SK-N-SH (cell line): ENCODE data around the gene ATP6V1B1. TPM values are rescaled to one million over a fixed set of nuclear protein-coding genes. Genes with fewer than 3 reads are reported as not detected.

Experiments
- CTCF ChIA-PET: fragments of 300-600, 350-600 bp; formaldehyde crosslinking; extraction: SDS; loops from one replicate; lab custom pipeline; 2021; lab: Yijun Ruan, JAX
- POLR2A ChIA-PET: fragments of 350-600 bp; sonication (Branson Sonifier 250); formaldehyde crosslinking; extraction: SDS; loops from one replicate; lab custom pipeline; 2020; ENCODE audit warnings: antibody characterized with exemption, inconsistent platforms; lab: Yijun Ruan, JAX
- DNase-seq: peaks from one replicate; pipeline ENCODE4 v3.0.0; 2012
- H2AFZ ChIP-seq: fragments of 200-600 bp; sonication (generic); 2 replicates; pipeline ENCODE4 v1.8.1; 2016; ENCODE audit warnings: antibody characterized with exemption, mild to moderate bottlenecking, low read depth
- H3F3A ChIP-seq: fragments of 200-600 bp; sonication (generic); replicated peaks from 2 replicates; pipeline ENCODE3; 2016; ENCODE audit warnings: antibody characterized with exemption, mild to moderate bottlenecking; ENCODE audit not compliant: insufficient read depth
- H3K27ac ChIP-seq, 2 experiments: fragments of 200-500 bp in 1 of 2; fragments of 200-600 bp in 1 of 2; sonication (Bioruptor generic) in 1 of 2; sonication (generic), shearing (Covaris generic) in 1 of 2; 2 replicates each; pipeline versions ENCODE4 v1.5.1 to v1.6.1; 2014 to 2016; ENCODE audit warnings: low read depth in 2 of 2, inconsistent platforms in 1 of 2, low read length in 1 of 2, mild to moderate bottlenecking in 1 of 2, mixed read lengths in 1 of 2
- H3K27me3 ChIP-seq: fragments of 200-600 bp; sonication (generic), shearing (Covaris generic); 2 replicates; pipeline ENCODE4 v1.6.1; 2016; ENCODE audit warnings: mixed run types; ENCODE audit not compliant: insufficient read depth
- H3K36me3 ChIP-seq, 2 experiments: fragments of 200-500 bp in 1 of 2; fragments of 200-600 bp in 1 of 2; sonication (Bioruptor generic) in 1 of 2; sonication (generic) in 1 of 2; replicated peaks in 1 of 2; 2 replicates each; pipeline versions ENCODE3 to v1.5.1; 2014 to 2016; ENCODE audit warnings: low read length in 1 of 2, mild to moderate bottlenecking in 1 of 2; ENCODE audit not compliant: insufficient read depth in 2 of 2, control insufficient read depth in 1 of 2
- H3K4me1 ChIP-seq, 2 experiments: fragments of 200-500 bp in 1 of 2; fragments of 200-600 bp in 1 of 2; sonication (Bioruptor generic) in 1 of 2; sonication (generic), shearing (Covaris generic) in 1 of 2; 2 replicates each; pipeline versions ENCODE4 v1.5.1 to v1.6.1; 2014 to 2016; ENCODE audit warnings: low read depth in 1 of 2, low read length in 1 of 2, mixed run types in 1 of 2; ENCODE audit not compliant: insufficient read depth in 2 of 2, control insufficient read depth in 1 of 2
- H3K4me2 ChIP-seq: fragments of 200-600 bp; sonication (generic), shearing (Covaris generic); 2 replicates; pipeline ENCODE4 v1.6.1; 2017; ENCODE audit warnings: mixed run types
- H3K4me3 ChIP-seq, 2 experiments: fragments of 200-500 bp in 1 of 2; fragments of 200-600 bp in 1 of 2; sonication (Bioruptor generic) in 1 of 2; sonication (generic), shearing (Covaris generic) in 1 of 2; 2 replicates each; pipeline versions ENCODE4 v1.5.1 to v1.8.1; 2014 to 2016; ENCODE audit warnings: low read depth in 2 of 2, inconsistent platforms in 1 of 2, low read length in 1 of 2, mild to moderate bottlenecking in 1 of 2, mixed read lengths in 1 of 2, moderate library complexity in 1 of 2
- H3K79me2 ChIP-seq: fragments of 200-600 bp; sonication (generic); 2 replicates; pipeline ENCODE4 v1.8.1; 2017; ENCODE audit warnings: mild to moderate bottlenecking; ENCODE audit not compliant: insufficient read depth
- H3K9ac ChIP-seq: fragments of 200-600 bp; sonication (generic); 2 replicates; pipeline ENCODE4 v1.6.1; 2017; ENCODE audit warnings: mixed run types
- H3K9me2 ChIP-seq: fragments of 200-600 bp; sonication (generic); 2 replicates; pipeline ENCODE4 v1.6.1; 2017; ENCODE audit warnings: mixed run types
- H3K9me3 ChIP-seq: fragments of 200-600 bp; sonication (generic); 2 replicates; pipeline ENCODE4 v1.6.1; 2017; ENCODE audit warnings: mixed run types, mild to moderate bottlenecking, moderate library complexity
- H4K20me1 ChIP-seq: fragments of 200-600 bp; sonication (generic); 2 replicates; pipeline ENCODE4 v1.6.1; 2017; ENCODE audit warnings: mild to moderate bottlenecking, mixed run types; ENCODE audit not compliant: insufficient read depth
- CHD2 ChIP-seq: fragments of 150-350 bp; IDR thresholded peaks from 2 replicates; pipeline ENCODE4 v1.6.1; 2018; ENCODE audit warnings: low read length; ENCODE audit not compliant: partially characterized antibody
- EZH2phosphoT487 ChIP-seq: fragments of 200-600 bp; sonication (generic); IDR thresholded peaks from 2 replicates; pipeline ENCODE4 v1.6.1; 2017; ENCODE audit warnings: low read depth, mixed run types, mild to moderate bottlenecking, antibody characterized with exemption, moderate library complexity, borderline replicate concordance
- FOXJ3 ChIP-seq: sonication (generic); formaldehyde crosslinking; IDR thresholded peaks from 2 replicates; pipeline ENCODE4 v1.5.1; 2020; ENCODE audit warnings: mild to moderate bottlenecking, missing genetic modification reagents
- JUND ChIP-seq: IDR thresholded peaks from 2 replicates; pipeline ENCODE4 v1.4.0; 2012
- MEF2A ChIP-seq: IDR thresholded peaks from 2 replicates; pipeline ENCODE4 v1.4.0; 2012; ENCODE audit warnings: low read depth, borderline replicate concordance
- MXI1 ChIP-seq: IDR thresholded peaks from 2 replicates; pipeline ENCODE4 v1.6.1; 2012; ENCODE audit warnings: mild to moderate bottlenecking, low read depth, low read length, improper control_type of control experiment
- NFIC ChIP-seq: IDR thresholded peaks from 2 replicates; pipeline ENCODE4 v1.4.0; 2012; ENCODE audit warnings: borderline replicate concordance
- POLR2AphosphoS5 ChIP-seq: IDR thresholded peaks from 2 replicates; pipeline ENCODE4 v1.6.1; 2012; ENCODE audit warnings: low read depth, low read length
- RAD21 ChIP-seq: IDR thresholded peaks from 2 replicates; pipeline ENCODE4 v1.6.1; 2012; ENCODE audit warnings: mild to moderate bottlenecking, low read length
- SMC3 ChIP-seq: IDR thresholded peaks from 2 replicates; pipeline ENCODE4 v1.6.1; 2012; ENCODE audit warnings: low read depth, low read length, improper control_type of control experiment
- WGBS: methylation state at CpG from one replicate; pipeline ENCODE4 v1.1.6; 2017; ENCODE audit warnings: low lambda C conversion rate; 5-methylcytosine and 5-hydroxymethylcytosine counted together
- polyA plus RNA-seq, 3 experiments: library from polyadenylated mRNA; depleted of rRNA; stranded (reverse); fragments of >200 nt; gene quantifications; 2 replicates each; pipeline ENCODE4 v1.2.3, GENCODE V29; 2012
- TF ChIP-seq, protein P1 (sequence below): fragments of 150-350 bp; IDR thresholded peaks from 2 replicates; pipeline ENCODE4 v1.6.1; 2016; ENCODE audit warnings: mild to moderate bottlenecking, low read depth, low read length

Gene ATP6V1B1
- polyA plus RNA-seq, 1 of the 3 experiments (the other 2 are of a cell fraction): 4.9 TPM

DNA sequence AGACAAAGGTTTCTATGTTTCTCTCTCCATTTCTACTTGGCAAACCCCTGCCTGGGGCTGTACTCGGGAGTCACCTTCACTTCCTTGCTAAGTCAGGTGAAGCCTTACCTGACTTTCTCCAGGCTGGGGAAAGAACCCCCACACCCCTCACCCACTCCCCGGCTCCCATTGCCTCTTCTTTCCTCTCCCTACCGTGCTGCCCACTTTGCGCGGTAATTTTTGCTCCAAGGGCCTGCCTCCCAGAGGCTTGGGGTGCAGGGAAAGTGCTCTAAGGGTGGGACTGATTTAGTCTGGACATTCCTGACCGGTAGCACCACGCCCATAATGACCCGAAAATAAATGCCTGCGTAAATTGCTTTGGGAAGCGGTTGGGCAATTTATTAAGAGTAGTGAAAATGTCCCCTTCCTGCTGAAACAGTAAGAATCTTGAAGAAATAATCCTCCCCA, 49.1 kb upstream of the ATP6V1B1 start:
- no peak overlapping the region for H3K27ac ChIP-seq
- CTCF ChIA-PET: no interaction called here
- WGBS: 92% methylated on average over 10 of the region's 10 CpGs

DNA sequence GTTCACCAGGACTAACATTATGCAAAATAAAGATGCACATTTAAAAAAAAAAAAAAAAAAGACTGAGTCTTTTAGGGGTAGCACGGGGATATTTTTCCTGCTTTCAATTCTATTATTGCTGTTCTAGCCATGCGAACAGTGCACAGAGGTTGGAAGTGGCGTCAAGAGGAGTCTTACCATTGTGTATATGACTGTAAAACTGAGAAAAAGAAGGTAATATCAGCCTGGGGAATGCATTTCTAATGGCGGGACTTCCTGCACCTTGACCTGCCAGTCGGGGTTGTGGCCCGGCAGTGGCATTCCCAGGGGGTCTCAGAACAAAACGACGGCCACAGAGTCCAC, 48.5 kb upstream of the ATP6V1B1 start:
- DNase-seq: no peak
- Histone ChIP-seq H2AFZ (peak overlapping the region; percentile 56; the same call in 1 of the 2 replicates), H3K27ac (no peak overlapping the region), H3K4me2 (no peak overlapping the region; the same call in 1 of the 2 replicates), H3K4me1 (no peaks in the 10 kb centered on the region), H3K36me3 (no peaks in the 10 kb centered on the region), H4K20me1 (no peaks in the 10 kb centered on the region), H3K79me2 (no peaks in the 10 kb centered on the region), H3K9me3 (no peaks in the 10 kb centered on the region), H3K27me3 (no peaks in the 10 kb centered on the region), H3K9ac (no peak overlapping the region), H3K9me2 (no peaks in the 10 kb centered on the region), H3F3A (no peaks in the 10 kb centered on the region), H3K4me3 (no peak overlapping the region)
- POLR2A ChIA-PET: no interaction called here
- CTCF ChIA-PET: no interaction called here
- TF ChIP-seq NFIC (no peak), EZH2phosphoT487 (no peak)
- 83% methylated on average over 8 of the region's 8 CpGs for whole genome bisulfite sequencing

More for the DNA sequence above, 49.1 kb upstream of the ATP6V1B1 start:
- Histone ChIP-seq H4K20me1 (no peaks in the 10 kb centered on the region), H3K9me2 (no peaks in the 10 kb centered on the region), H3K9ac (no peak overlapping the region), H3K27me3 (no peaks in the 10 kb centered on the region), H3K79me2 (no peaks in the 10 kb centered on the region), H3F3A (no peaks in the 10 kb centered on the region), H2AFZ (no peak overlapping the region), H3K9me3 (no peaks in the 10 kb centered on the region), H3K4me1 (no peaks in the 10 kb centered on the region), H3K36me3 (no peaks in the 10 kb centered on the region), H3K4me3 (no peak overlapping the region), H3K4me2 (no peak overlapping the region)
- POLR2A ChIA-PET: no interaction called here
- TF ChIP-seq SMC3: no peak
- TF ChIP-seq CHD2: no peak
- TF ChIP-seq FOXJ3 (CRISPR knock-in tag): no peak
- TF ChIP-seq RAD21: no peak
- TF ChIP-seq MXI1: no peak
- TF ChIP-seq POLR2AphosphoS5: no peak
- TF ChIP-seq MEF2A: no peak
- no peak for TF ChIP-seq NFIC
- no peak for TF ChIP-seq JUND
- TF ChIP-seq, protein P1, sequence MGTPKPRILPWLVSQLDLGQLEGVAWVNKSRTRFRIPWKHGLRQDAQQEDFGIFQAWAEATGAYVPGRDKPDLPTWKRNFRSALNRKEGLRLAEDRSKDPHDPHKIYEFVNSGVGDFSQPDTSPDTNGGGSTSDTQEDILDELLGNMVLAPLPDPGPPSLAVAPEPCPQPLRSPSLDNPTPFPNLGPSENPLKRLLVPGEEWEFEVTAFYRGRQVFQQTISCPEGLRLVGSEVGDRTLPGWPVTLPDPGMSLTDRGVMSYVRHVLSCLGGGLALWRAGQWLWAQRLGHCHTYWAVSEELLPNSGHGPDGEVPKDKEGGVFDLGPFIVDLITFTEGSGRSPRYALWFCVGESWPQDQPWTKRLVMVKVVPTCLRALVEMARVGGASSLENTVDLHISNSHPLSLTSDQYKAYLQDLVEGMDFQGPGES: no peak
- DNase-seq: no peak
